ENCODE measurements around the gene MAGI2. TPM values are rescaled to one million over a fixed set of nuclear protein-coding genes. Genes with fewer than 3 reads are reported as not detected.

Gene MAGI2
- total RNA-seq, 3 donors from 2014 or later: 9.8 to 22.7 (median 20.2) TPM

DNA sequence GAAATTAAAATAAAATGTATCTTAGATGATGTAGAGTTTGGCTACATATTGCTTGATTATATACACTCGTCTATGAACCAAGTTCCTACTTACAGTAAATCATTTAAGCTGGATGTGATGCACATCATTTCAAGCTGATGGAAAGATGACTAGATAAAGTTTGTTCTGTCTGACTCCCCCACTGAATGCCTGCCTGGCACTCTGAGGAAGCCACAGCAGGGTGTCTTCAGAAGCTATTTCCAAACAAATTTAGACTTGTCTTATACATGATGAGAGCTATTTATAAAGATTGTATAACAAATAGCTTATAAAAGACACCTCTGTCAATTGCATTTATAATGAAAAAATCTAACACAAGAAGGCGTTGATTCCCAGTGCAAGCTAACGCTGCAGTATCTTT, 741.4 kb downstream of the MAGI2 start:
- Histone ChIP-seq H3K27ac (no peak overlapping the region), H3K4me3 (no peak overlapping the region), H3K36me3 (no peaks in the 10 kb centered on the region), H3K4me1 (no peaks in the 10 kb centered on the region), H3K27me3 (no peaks in the 10 kb centered on the region), H3K9me3 (no peaks in the 10 kb centered on the region)
- no peak for TF ChIP-seq POLR2A (IDR thresholded peaks at IDR 0.05)
- TF ChIP-seq POLR2AphosphoS5 (IDR thresholded peaks at IDR 0.05): no peak
- TF ChIP-seq, protein P1, sequence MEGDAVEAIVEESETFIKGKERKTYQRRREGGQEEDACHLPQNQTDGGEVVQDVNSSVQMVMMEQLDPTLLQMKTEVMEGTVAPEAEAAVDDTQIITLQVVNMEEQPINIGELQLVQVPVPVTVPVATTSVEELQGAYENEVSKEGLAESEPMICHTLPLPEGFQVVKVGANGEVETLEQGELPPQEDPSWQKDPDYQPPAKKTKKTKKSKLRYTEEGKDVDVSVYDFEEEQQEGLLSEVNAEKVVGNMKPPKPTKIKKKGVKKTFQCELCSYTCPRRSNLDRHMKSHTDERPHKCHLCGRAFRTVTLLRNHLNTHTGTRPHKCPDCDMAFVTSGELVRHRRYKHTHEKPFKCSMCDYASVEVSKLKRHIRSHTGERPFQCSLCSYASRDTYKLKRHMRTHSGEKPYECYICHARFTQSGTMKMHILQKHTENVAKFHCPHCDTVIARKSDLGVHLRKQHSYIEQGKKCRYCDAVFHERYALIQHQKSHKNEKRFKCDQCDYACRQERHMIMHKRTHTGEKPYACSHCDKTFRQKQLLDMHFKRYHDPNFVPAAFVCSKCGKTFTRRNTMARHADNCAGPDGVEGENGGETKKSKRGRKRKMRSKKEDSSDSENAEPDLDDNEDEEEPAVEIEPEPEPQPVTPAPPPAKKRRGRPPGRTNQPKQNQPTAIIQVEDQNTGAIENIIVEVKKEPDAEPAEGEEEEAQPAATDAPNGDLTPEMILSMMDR (IDR thresholded peaks at IDR 0.05): no peak
- no peak for DNase-seq (ENCODE audit: low spot score in 2 of 2)
- intact Hi-C loops (cut with DNase I; ENCODE audit: low total_unique reads): no loop called here

DNA sequence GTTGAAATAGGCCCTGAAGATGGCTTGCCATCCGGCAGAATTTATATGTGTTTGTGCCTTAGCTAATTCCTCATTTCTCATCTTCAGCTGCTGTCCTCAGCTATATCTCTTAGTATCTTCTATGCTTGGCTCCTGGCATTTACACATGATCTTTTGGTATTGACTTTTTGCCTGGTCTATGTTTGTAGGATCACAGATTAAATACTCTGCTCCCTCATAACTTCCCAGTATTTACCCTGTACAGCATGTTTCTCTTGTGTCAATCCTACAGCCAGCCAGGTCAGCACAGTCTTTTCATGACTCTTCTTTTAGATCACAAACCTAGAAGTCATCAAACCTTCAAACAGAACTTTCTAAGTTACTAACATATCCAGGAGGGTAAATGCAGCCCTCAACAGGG, 743.8 kb downstream of the MAGI2 start:
- DNase-seq (ENCODE audit: low spot score in 2 of 2): no peak
- Histone ChIP-seq H3K9me3 (no peaks in the 10 kb centered on the region), H3K27me3 (no peaks in the 10 kb centered on the region), H3K27ac (no peak overlapping the region), H3K36me3 (no peaks in the 10 kb centered on the region), H3K4me3 (no peak overlapping the region), H3K4me1 (no peaks in the 10 kb centered on the region)
- TF ChIP-seq, protein P1 (IDR thresholded peaks at IDR 0.05): no peak
- TF ChIP-seq POLR2A (IDR thresholded peaks at IDR 0.05) (no peak), POLR2AphosphoS5 (IDR thresholded peaks at IDR 0.05) (no peak)
- intact Hi-C loops (cut with DNase I; ENCODE audit: low total_unique reads): no loop called here

DNA sequence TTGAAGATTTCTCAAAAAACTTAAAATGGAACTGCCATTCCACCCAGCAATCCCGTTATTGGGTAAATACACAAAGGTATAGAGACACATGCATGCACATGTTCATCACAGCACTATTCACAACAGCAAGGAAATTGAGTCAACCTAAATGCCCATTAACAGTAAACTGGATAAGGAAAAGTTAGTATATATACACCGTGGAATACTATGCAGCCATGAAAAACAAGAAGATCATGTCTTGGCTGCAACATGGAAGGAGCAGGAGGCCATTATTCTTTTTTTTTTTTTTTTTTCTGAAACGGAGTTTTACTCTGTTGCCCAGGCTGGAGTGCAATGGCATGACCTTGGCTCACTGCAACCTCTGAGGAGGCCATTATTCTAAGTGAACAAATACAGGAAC, 749.0 kb downstream of the MAGI2 start:
- H3K27ac ChIP-seq: no peak overlapping the region
- no peak for DNase-seq (ENCODE audit: low spot score in 2 of 2)
- no peaks in the 10 kb centered on the region for H3K4me1 ChIP-seq
- intact Hi-C loops (cut with DNase I; ENCODE audit: low total_unique reads): no loop called here
- TF ChIP-seq, protein P1 (IDR thresholded peaks at IDR 0.05): no peak
- TF ChIP-seq POLR2AphosphoS5 (IDR thresholded peaks at IDR 0.05) (no peak), POLR2A (IDR thresholded peaks at IDR 0.05) (no peak)
- H3K36me3 ChIP-seq: no peaks in the 10 kb centered on the region
- H3K27me3 ChIP-seq: no peaks in the 10 kb centered on the region
- H3K9me3 ChIP-seq: no peaks in the 10 kb centered on the region
- no peak overlapping the region for H3K4me3 ChIP-seq

DNA sequence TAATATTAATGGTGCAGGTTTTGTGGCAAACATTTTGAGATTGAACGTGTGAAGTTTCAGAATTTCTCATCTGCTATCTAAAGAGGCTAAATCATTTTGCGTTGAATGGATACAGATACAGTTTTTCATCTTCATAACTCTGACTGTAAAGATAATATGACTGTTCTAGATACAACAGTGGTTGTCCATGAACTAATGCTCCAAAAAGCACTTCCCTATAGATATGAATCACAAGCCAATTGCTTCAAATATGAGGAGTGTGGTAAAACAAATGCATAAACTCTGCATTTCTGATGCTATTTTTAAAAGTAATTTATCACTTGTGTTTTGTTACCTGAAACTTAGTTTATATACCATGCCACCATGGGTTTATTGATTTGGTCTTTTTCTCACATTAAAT, 750.1 kb downstream of the MAGI2 start:
- Histone ChIP-seq H3K4me3 (no peak overlapping the region), H3K27ac (no peak overlapping the region), H3K27me3 (no peaks in the 10 kb centered on the region), H3K4me1 (no peaks in the 10 kb centered on the region), H3K9me3 (no peaks in the 10 kb centered on the region), H3K36me3 (no peaks in the 10 kb centered on the region)
- intact Hi-C loops (cut with DNase I; ENCODE audit: low total_unique reads): no loop called here
- TF ChIP-seq, protein P1 (IDR thresholded peaks at IDR 0.05): no peak
- TF ChIP-seq POLR2AphosphoS5 (IDR thresholded peaks at IDR 0.05) (no peak), POLR2A (IDR thresholded peaks at IDR 0.05) (no peak)
- no peak for DNase-seq (ENCODE audit: low spot score in 2 of 2)

DNA sequence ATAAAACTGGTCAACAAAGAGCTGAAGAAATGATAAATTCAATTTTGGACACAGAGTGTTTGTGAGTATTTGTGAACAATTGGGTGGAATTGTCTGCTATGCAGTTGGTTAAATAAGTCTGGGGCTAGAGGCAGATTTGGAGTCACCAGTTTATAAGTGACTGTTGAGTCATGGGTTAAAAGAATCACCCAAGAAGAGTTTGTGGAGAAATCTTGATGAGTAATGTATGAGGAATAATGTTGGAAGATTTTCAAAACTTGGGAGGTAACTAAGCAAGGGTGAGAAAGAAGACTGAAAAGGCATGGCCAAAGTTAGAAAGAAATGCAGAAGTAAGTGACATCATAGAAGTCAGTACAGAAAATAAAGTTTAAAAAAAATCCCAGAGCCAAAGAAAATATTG, 750.7 kb downstream of the MAGI2 start:
- TF ChIP-seq POLR2AphosphoS5 (IDR thresholded peaks at IDR 0.05) (no peak), POLR2A (IDR thresholded peaks at IDR 0.05) (no peak)
- TF ChIP-seq, protein P1 (IDR thresholded peaks at IDR 0.05): no peak
- no peaks in the 10 kb centered on the region for H3K9me3 ChIP-seq
- H3K27ac ChIP-seq: no peak overlapping the region
- no peaks in the 10 kb centered on the region for H3K36me3 ChIP-seq
- no peak overlapping the region for H3K4me3 ChIP-seq
- intact Hi-C loops (cut with DNase I; ENCODE audit: low total_unique reads): no loop called here
- no peaks in the 10 kb centered on the region for H3K27me3 ChIP-seq
- no peak for DNase-seq (ENCODE audit: low spot score in 2 of 2)
- no peaks in the 10 kb centered on the region for H3K4me1 ChIP-seq

All from breast epithelium (tissue), 4 donors.